Testis (tissue), 3 donors: ENCODE data around the gene PRPS1. TPM values are rescaled to one million over a fixed set of nuclear protein-coding genes. Genes with fewer than 3 reads are reported as not detected.

Source experiments
- DNase-seq: peaks from one replicate; pipeline ENCODE4 v3.0.0-alpha.2; 2019
- H3K27ac ChIP-seq, 2 donors: fragments of 200-600 bp; sonication (generic); one replicate each; pipeline ENCODE4 v1.5.1; 2019
- H3K27me3 ChIP-seq: fragments of 200-600 bp; sonication (generic); one replicate; pipeline ENCODE4 v1.5.1; 2019
- H3K36me3 ChIP-seq: fragments of 200-600 bp; sonication (generic); one replicate; pipeline ENCODE4 v1.5.1; 2017; ENCODE audit warnings: low read depth; ENCODE audit errors: missing control alignments
- H3K4me1 ChIP-seq: fragments of 200-600 bp; sonication (generic); one replicate; pipeline ENCODE4 v1.5.1; 2019
- H3K4me3 ChIP-seq, 2 donors: fragments of 200-600 bp; sonication (generic); one replicate each; pipeline ENCODE4 v1.5.1; 2017 to 2019
- H3K9me3 ChIP-seq: fragments of 200-600 bp; sonication (generic); one replicate; pipeline ENCODE4 v1.5.1; 2017
- POLR2A ChIP-seq: fragments of 450-650 bp; IDR thresholded peaks from one replicate; pipeline ENCODE4 v1.6.1; 2017; ENCODE audit warnings: antibody characterized with exemption, mild to moderate bottlenecking, moderate library complexity
- WGBS, 2 donors: methylation state at CpG; one replicate each; pipeline ENCODE4 v1.1.5; 2018; 5-methylcytosine and 5-hydroxymethylcytosine counted together
- intact Hi-C: fragments of 100-400 bp; cut with DNase I; formaldehyde crosslinking; loops from one replicate; pipeline ENCODE4 v1.15.1; 2023; ENCODE audit warnings: low total_unique reads
- polyA plus RNA-seq: library from polyadenylated mRNA; stranded (reverse); fragments of 350-450 nt; fragmentation: Illumina TruSeq; extraction: RNeasy Lipid Tissue Mini Kit (QIAGEN cat#74804); gene quantifications from one replicate; pipeline ENCODE4 v1.2.3, GENCODE V29; 2014; ENCODE audit warnings: low read depth, low replicate concordance; ENCODE audit not compliant: insufficient read depth
- total RNA-seq, 2 donors: library from RNA; depleted of rRNA; stranded (reverse); fragments of >200 nt; gene quantifications; one replicate each; pipeline ENCODE4 v1.2.3, GENCODE V29; 2016
- TF ChIP-seq, protein P1 (sequence below), 3 experiments: fragments of 450-650 bp in 2 of 3; fragments of 200-600 bp in 1 of 3; sonication (generic) in 1 of 3; IDR thresholded peaks; one replicate each; pipeline ENCODE4 v1.5.1; 2016 to 2019; ENCODE audit warnings: antibody characterized with exemption in 3 of 3, mild to moderate bottlenecking in 2 of 3, moderate library complexity in 1 of 3

The PRPS1 gene
- total and polyA plus RNA-seq, 3 donors from 2014 or later, result 32.7 to 39.3 (median 38.7) TPM

DNA sequence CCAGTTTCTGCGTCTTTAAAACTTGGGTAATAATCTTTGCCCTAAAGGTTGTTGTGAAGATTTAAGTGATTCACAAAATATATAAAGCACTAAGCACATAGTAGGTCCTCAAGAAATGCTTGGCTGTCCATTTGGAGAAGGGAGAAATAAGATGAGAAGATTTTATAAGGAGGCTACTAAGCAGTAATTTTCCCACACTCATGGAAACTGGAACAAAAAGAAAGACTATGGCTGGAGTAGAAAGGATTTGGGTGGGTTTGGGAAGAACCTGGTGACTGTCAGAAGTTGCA lies 47.0 kb downstream of the PRPS1 start:
- intact Hi-C loops, result loop anchor here (5.0 to 10.0 kb wide), 3 partner anchors 42 to 99 kb away; partner anchors contain the start of genes NCBP2L and TSC22D3

DNA sequence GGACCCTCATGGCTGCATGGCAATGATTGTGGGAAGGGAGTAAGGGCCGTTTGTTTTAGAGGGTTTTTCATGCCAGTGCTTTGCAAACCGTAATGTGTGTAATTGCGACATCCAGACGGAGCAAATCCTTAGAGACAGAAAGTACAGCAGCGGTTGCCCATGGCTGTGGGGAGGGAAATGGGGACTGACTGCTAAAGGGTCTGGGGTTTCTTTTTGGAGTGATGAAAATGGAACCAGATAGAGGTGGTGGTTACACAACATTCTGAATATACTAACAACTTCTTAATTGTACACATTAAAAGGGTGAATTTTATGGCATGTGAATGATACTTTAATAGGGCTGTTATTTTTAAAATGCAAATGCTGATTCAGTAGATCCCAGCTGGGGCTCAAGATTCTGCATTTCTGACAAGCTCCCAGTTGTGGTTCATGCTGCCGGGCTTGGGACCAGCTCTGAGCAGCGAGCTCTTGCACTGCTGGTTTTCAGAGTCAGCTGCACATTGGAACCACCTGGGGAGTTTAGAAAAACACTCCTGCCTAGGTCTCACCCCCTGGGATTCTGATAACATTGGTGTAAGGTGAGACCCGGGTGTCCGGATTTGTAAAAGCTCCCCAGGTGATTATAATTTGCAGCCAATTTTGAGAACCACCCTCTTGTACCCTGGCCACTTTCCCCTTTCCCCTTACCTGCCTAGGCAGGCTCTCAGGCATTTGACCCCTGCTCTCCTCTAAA lies 47.7 kb downstream of the PRPS1 start:
- 12 to 23% methylated on average over 7 to 9 of the region's 9 CpGs for WGBS, 2 donors
- Histone ChIP-seq H3K27ac (peak overlapping the region; percentile 80 to 88), H3K27me3 (no peaks in the 10 kb centered on the region), H3K4me3 (peak overlapping the region; percentile 53 to 66), H3K4me1 (peaks cover 4% of the 10 kb centered on the region), H3K36me3 (no peaks in the 10 kb centered on the region), H3K9me3 (no peaks in the 10 kb centered on the region)
- intact Hi-C loops, result loop anchor here (5.0 to 10.0 kb wide), 3 partner anchors 41 to 99 kb away; partner anchors contain the start of genes NCBP2L and TSC22D3
- no peak for DNase-seq
- no peak for TF ChIP-seq POLR2A
- TF ChIP-seq, protein P1, sequence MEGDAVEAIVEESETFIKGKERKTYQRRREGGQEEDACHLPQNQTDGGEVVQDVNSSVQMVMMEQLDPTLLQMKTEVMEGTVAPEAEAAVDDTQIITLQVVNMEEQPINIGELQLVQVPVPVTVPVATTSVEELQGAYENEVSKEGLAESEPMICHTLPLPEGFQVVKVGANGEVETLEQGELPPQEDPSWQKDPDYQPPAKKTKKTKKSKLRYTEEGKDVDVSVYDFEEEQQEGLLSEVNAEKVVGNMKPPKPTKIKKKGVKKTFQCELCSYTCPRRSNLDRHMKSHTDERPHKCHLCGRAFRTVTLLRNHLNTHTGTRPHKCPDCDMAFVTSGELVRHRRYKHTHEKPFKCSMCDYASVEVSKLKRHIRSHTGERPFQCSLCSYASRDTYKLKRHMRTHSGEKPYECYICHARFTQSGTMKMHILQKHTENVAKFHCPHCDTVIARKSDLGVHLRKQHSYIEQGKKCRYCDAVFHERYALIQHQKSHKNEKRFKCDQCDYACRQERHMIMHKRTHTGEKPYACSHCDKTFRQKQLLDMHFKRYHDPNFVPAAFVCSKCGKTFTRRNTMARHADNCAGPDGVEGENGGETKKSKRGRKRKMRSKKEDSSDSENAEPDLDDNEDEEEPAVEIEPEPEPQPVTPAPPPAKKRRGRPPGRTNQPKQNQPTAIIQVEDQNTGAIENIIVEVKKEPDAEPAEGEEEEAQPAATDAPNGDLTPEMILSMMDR (IDR thresholded peaks at IDR 0.05), result no peak

More for the DNA sequence above, 47.0 kb downstream of the PRPS1 start:
- H3K4me1 ChIP-seq, result peaks cover 4% of the 10 kb centered on the region
- TF ChIP-seq, protein P1 (IDR thresholded peaks at IDR 0.05), result no peak
- no peak for TF ChIP-seq POLR2A
- no peak for DNase-seq
- H3K9me3 ChIP-seq, result no peaks in the 10 kb centered on the region
- H3K4me3 ChIP-seq, result no peak overlapping the region
- H3K27ac ChIP-seq, result peak overlapping the region; percentile 80 to 88
- H3K27me3 ChIP-seq, result no peaks in the 10 kb centered on the region
- 80 to 100% methylated on average over 1 of the region's 1 CpG for WGBS, 2 donors
- no peaks in the 10 kb centered on the region for H3K36me3 ChIP-seq

DNA sequence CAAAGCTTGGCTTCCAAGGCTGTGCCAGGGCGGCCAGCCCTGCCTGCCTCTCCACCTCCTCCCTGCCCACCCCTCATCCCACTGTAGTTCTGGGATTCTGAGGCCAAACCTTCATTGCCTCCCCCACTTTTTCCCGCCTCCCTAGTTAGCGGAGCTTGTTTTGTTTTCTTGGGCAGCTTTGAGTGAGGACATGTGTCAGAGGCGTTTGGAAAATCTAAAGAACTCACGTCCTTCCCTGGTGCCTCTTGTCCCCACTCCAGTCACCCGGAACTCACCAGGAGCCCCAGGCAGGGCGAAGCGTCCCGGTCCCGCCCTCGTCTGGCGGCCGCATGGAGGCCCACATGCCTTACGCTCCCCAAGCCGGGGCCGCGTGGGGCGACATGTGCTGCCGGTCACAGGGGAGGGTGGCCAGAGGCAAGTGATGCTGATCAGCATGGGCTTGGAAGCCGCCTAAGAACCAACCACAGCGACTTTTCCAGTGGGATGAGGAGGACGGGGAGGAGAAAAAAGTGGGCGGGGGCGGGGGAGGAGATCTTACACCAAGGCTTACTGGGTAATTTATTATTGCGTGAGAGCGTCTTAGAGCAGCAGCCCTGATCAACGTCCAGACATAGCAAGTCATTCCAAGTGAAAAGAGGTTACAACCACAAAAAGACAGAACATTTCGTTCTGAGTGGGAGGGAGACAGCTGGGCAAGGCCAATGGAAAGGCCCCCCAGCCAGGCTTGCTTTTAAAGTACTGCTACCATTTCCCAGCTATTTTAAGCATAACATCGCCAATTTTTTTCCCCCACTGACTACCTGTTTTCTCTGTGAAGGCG lies 48.5 kb downstream of the PRPS1 start:
- intact Hi-C loops, result loop anchor here (5.0 to 10.0 kb wide), 3 partner anchors 41 to 98 kb away; partner anchors contain the start of genes NCBP2L and TSC22D3
- WGBS, 2 donors, result 2 to 5% methylated on average over 13 to 28 of the region's 30 CpGs

DNA sequence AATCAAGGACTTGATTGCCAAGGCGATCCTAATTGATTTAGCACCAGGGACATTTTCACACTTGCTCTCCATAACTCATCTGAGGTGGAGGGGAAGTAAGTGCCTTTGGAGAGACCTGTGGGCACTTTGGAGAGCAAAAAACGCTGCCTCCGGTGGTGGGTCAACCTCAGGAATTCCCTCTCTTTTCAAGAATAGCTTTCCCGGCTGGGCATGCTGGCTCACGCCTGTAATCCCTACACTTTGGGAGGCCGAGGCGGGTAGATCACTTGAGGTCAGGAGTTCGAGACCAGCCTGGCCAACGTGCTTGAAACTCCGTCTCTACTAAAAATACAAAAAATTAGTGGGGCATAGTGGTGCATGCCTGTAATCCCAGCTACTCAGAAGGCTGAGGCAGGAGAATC lies 49.2 kb downstream of the PRPS1 start:
- Histone ChIP-seq H3K4me3 (no peak overlapping the region), H3K27ac (peak overlapping the region; percentile 18 to 88), H3K4me1 (peaks cover 4% of the 10 kb centered on the region), H3K36me3 (no peaks in the 10 kb centered on the region), H3K9me3 (no peaks in the 10 kb centered on the region), H3K27me3 (no peaks in the 10 kb centered on the region)
- WGBS, 2 donors, result 15 to 30% methylated on average over 4 to 10 of the region's 10 CpGs
- TF ChIP-seq, protein P1 (IDR thresholded peaks at IDR 0.05), result no peak
- no peak for TF ChIP-seq POLR2A
- DNase-seq, result no peak
- intact Hi-C loops, result loop anchor here (5.0 to 10.0 kb wide), 3 partner anchors 40 to 97 kb away; partner anchors contain the start of genes NCBP2L and TSC22D3

More for the DNA sequence above, 48.5 kb downstream of the PRPS1 start:
- peak; percentile 80 for DNase-seq
- Histone ChIP-seq H3K27ac (peak overlapping the region; percentile 80 to 88), H3K9me3 (no peaks in the 10 kb centered on the region), H3K27me3 (no peaks in the 10 kb centered on the region), H3K4me1 (peaks cover 4% of the 10 kb centered on the region), H3K36me3 (no peaks in the 10 kb centered on the region), H3K4me3 (peak overlapping the region; percentile 53 to 66)
- TF ChIP-seq, protein P1 (IDR thresholded peaks at IDR 0.05), result no peak
